Suprapubic skin (tissue), 4 donors: ENCODE results near the gene RNASE11.

Experiments used
- CTCF ChIP-seq, 2 donors: fragments of 200-600 bp in 1 of 2; fragments of 450-650 bp in 1 of 2; sonication (generic) in 1 of 2; IDR thresholded peaks; one replicate each; pipeline ENCODE4 v1.5.1; 2016 to 2019; ENCODE audit warnings: antibody characterized with exemption in 2 of 2, mild to moderate bottlenecking in 1 of 2, moderate library complexity in 1 of 2
- EP300 ChIP-seq: sonication (generic); formaldehyde crosslinking; IDR thresholded peaks from one replicate; pipeline ENCODE4 v1.6.1; 2017; ENCODE audit warnings: antibody characterized with exemption
- POLR2A ChIP-seq, 2 donors: fragments of 450-650 bp; IDR thresholded peaks; one replicate each; pipeline ENCODE4 v1.6.1; 2017; ENCODE audit warnings: antibody characterized with exemption in 2 of 2, mild to moderate bottlenecking in 2 of 2, moderate library complexity in 2 of 2
- POLR2AphosphoS5 ChIP-seq, 3 donors: sonication (generic); formaldehyde crosslinking; IDR thresholded peaks; one replicate each; pipeline ENCODE4 v1.6.1; 2017; ENCODE audit warnings: antibody characterized with exemption in 3 of 3

- TF ChIP-seq CTCF (IDR thresholded peaks at IDR 0.05) (no peak), POLR2A (IDR thresholded peaks at IDR 0.05) (no peak), POLR2AphosphoS5 (IDR thresholded peaks at IDR 0.05) (no peak), EP300 (no peak)
These were observed 26.8 kb downstream of the RNASE11 start, which contains the start of gene RNASE9 for GRCh38 chr14:20560961-20561360.
